Transverse colon (tissue), 4 donors: ENCODE results near the gene AMMECR1. TPM values are rescaled to one million over a fixed set of nuclear protein-coding genes. Genes with fewer than 3 reads are reported as not detected.

Experiments used
- DNase-seq: peaks from one replicate; pipeline ENCODE4 v3.0.0-alpha.2; 2019
- H3K27ac ChIP-seq, 4 donors: fragments of 200-600 bp; sonication (generic); 2 replicates each; pipeline ENCODE4 v1.5.1; 2016 to 2018; ENCODE audit warnings: inconsistent platforms in 4 of 4
- H3K27me3 ChIP-seq: fragments of 200-600 bp; sonication (generic); 2 replicates; pipeline ENCODE4 v1.5.1; 2017; ENCODE audit warnings: inconsistent platforms
- H3K36me3 ChIP-seq, 4 donors: fragments of 200-600 bp; sonication (generic); 2 replicates each; pipeline ENCODE4 v1.5.1; 2017 to 2019; ENCODE audit warnings: inconsistent platforms in 4 of 4
- H3K4me1 ChIP-seq, 4 donors: fragments of 200-600 bp; sonication (generic); 2 replicates each; pipeline ENCODE4 v1.5.1; 2017 to 2020; ENCODE audit warnings: inconsistent platforms in 4 of 4
- H3K4me3 ChIP-seq, 4 donors: fragments of 200-600 bp; sonication (generic); 1 replicate in 1 of 4; 2 replicates in 3 of 4; pipeline versions ENCODE4 v1.5.1 to v1.6.1; 2017 to 2019; ENCODE audit warnings: inconsistent platforms in 4 of 4
- H3K9me3 ChIP-seq, 2 donors: fragments of 200-600 bp; sonication (generic); 2 replicates each; pipeline ENCODE4 v1.5.1; 2017 to 2019; ENCODE audit warnings: inconsistent platforms in 2 of 2
- CTCF ChIP-seq, 5 experiments: fragments of 200-600 bp in 3 of 5; fragments of 450-650 bp in 2 of 5; sonication (generic) in 3 of 5; IDR thresholded peaks; 1 replicate in 2 of 5; 2 replicates in 3 of 5; pipeline ENCODE4 v1.5.1; 2016 to 2017; ENCODE audit warnings: antibody characterized with exemption in 5 of 5, inconsistent platforms in 3 of 5, mild to moderate bottlenecking in 2 of 5, moderate library complexity in 1 of 5
- EP300 ChIP-seq: sonication (generic); formaldehyde crosslinking; IDR thresholded peaks from one replicate; pipeline ENCODE4 v1.6.1; 2017; ENCODE audit warnings: antibody characterized with exemption, low read depth
- POLR2A ChIP-seq: fragments of 450-650 bp; IDR thresholded peaks from one replicate; pipeline ENCODE4 v1.6.1; 2016; ENCODE audit warnings: antibody characterized with exemption, mild to moderate bottlenecking, moderate library complexity
- POLR2AphosphoS5 ChIP-seq, 3 donors: sonication (generic); formaldehyde crosslinking; IDR thresholded peaks; one replicate each; pipeline ENCODE4 v1.6.1; 2016; ENCODE audit warnings: antibody characterized with exemption in 3 of 3
- WGBS, 2 donors: methylation state at CpG; one replicate each; pipeline ENCODE4 v1.1.5; 2018; ENCODE audit warnings: low coverage in 1 of 2; 5-methylcytosine and 5-hydroxymethylcytosine counted together
- in situ Hi-C, 4 donors: fragments of 200-750 bp; cut with MboI; loops; one replicate each; pipeline versions ENCODE4 v1.15.0 to v1.15.1; 2017; ENCODE audit warnings: low sequenced_read_pairs in 3 of 4, low pct_ligation_motif_present in 1 of 4, low pct_unique_long_range_greater_than_20kb in 1 of 4
- intact Hi-C: fragments of 100-400 bp; cut with DNase I; formaldehyde crosslinking; loops from one replicate; pipeline ENCODE4 v1.15.1; 2023; ENCODE audit warnings: low total_unique reads
- total RNA-seq, 4 donors: library from RNA; depleted of rRNA; stranded (reverse); fragments of >200 nt; gene quantifications; one replicate each; pipeline ENCODE4 v1.1.0, GENCODE V29; 2016

AMMECR1 gene
- total RNA-seq, 4 donors from 2014 or later, result 2.6 to 15.3 (median 8.6) TPM

GRCh38 chrX:110161361-110161686 lies 156.6 kb downstream of the AMMECR1 start:
- Histone ChIP-seq H3K4me1 (no peaks in the 10 kb centered on the region), H3K36me3 (no peaks in the 10 kb centered on the region), H3K27ac (no peak overlapping the region), H3K4me3 (no peak overlapping the region), H3K27me3 (no peaks in the 10 kb centered on the region), H3K9me3 (no peaks in the 10 kb centered on the region)
- 70% methylated on average over 1 of the region's 1 CpG; no CpG with 5 or more reads in 1 of the 2 donors for WGBS, 2 donors
- no peak for DNase-seq
- in situ Hi-C loops (loop anchor here in 2 of 4 donors (5.0 to 10.0 kb wide), 2 partner anchors 243 to 246 kb away; no protein-coding TSS in a partner anchor), intact Hi-C loops (no loop called here)
- TF ChIP-seq EP300, result no peak
- TF ChIP-seq POLR2A, result no peak
- no peak for TF ChIP-seq CTCF (IDR thresholded peaks at IDR 0.05)
- no peak for TF ChIP-seq POLR2AphosphoS5 (IDR thresholded peaks at IDR 0.05)

- H3K4me3 ChIP-seq, result no peak overlapping the region
- in situ Hi-C loops (loop anchor here (5.0 to 10.0 kb wide), 3 partner anchors 245 to 252 kb away; no protein-coding TSS in a partner anchor), intact Hi-C loops (loop anchor here (2.0 kb wide), 1 partner anchor 247 kb away; no protein-coding TSS in a partner anchor)
- no peak for DNase-seq
- no peaks in the 10 kb centered on the region for H3K27me3 ChIP-seq
- TF ChIP-seq POLR2A (no peak), EP300 (no peak), POLR2AphosphoS5 (IDR thresholded peaks at IDR 0.05) (no peak), CTCF (IDR thresholded peaks at IDR 0.05) (no peak)
- 71% methylated on average over 2 of the region's 2 CpGs; no CpG with 5 or more reads in 1 of the 2 donors for WGBS, 2 donors
- no peaks in the 10 kb centered on the region for H3K4me1 ChIP-seq
- H3K27ac ChIP-seq, result no peak overlapping the region
- no peaks in the 10 kb centered on the region for H3K36me3 ChIP-seq
- no peaks in the 10 kb centered on the region for H3K9me3 ChIP-seq
Observed at GRCh38 chrX:110159865-110160264, 158.0 kb downstream of the AMMECR1 start.

GRCh38 chrX:110159235-110159634 lies 158.7 kb downstream of the AMMECR1 start:
- Histone ChIP-seq H3K4me1 (no peaks in the 10 kb centered on the region), H3K9me3 (no peaks in the 10 kb centered on the region), H3K36me3 (no peaks in the 10 kb centered on the region), H3K27ac (no peak overlapping the region), H3K27me3 (no peaks in the 10 kb centered on the region), H3K4me3 (no peak overlapping the region)
- 68 to 80% methylated on average over 2 to 7 of the region's 7 CpGs for WGBS, 2 donors
- intact Hi-C loops (loop anchor here (2.0 kb wide), 1 partner anchor 248 kb away; no protein-coding TSS in a partner anchor), in situ Hi-C loops (loop anchor here in 2 of 4 donors (5.0 kb wide), 1 partner anchor 253 kb away; no protein-coding TSS in a partner anchor)
- TF ChIP-seq CTCF (IDR thresholded peaks at IDR 0.05) (no peak), EP300 (no peak), POLR2A (no peak), POLR2AphosphoS5 (IDR thresholded peaks at IDR 0.05) (no peak)
- DNase-seq, result no peak

- H3K9me3 ChIP-seq, result no peaks in the 10 kb centered on the region
- intact Hi-C loops, result no loop called here
- 61% methylated on average over 1 of the region's 1 CpG; no CpG with 5 or more reads in 1 of the 2 donors for WGBS, 2 donors
- DNase-seq, result no peak
- no peak overlapping the region for H3K4me3 ChIP-seq
- no peak overlapping the region for H3K27ac ChIP-seq
- TF ChIP-seq CTCF (IDR thresholded peaks at IDR 0.05), result no peak
- no peak for TF ChIP-seq EP300
- TF ChIP-seq POLR2AphosphoS5 (IDR thresholded peaks at IDR 0.05), result no peak
- no peak for TF ChIP-seq POLR2A
- H3K27me3 ChIP-seq, result no peaks in the 10 kb centered on the region
- H3K36me3 ChIP-seq, result no peaks in the 10 kb centered on the region
- in situ Hi-C loops, result loop anchor here in 2 of 4 donors (5.0 kb wide), 1 partner anchor 255 kb away; no protein-coding TSS in a partner anchor
- H3K4me1 ChIP-seq, result no peaks in the 10 kb centered on the region
Observed at GRCh38 chrX:110157444-110157843, 160.4 kb downstream of the AMMECR1 start.
